CD14-positive monocyte (primary cell): ENCODE data around the gene RASGRP1. TPM values are rescaled to one million over a fixed set of nuclear protein-coding genes. Genes with fewer than 3 reads are reported as not detected.

Experiments used
- DNase-seq, 3 donors: peaks; one replicate each; pipeline ENCODE4 v3.0.0-alpha.2; 2011 to 2022
- H2AFZ ChIP-seq: 2 replicates; pipeline ENCODE4 v1.6.0; 2012; ENCODE audit warnings: mild to moderate bottlenecking, low read depth, low read length, inconsistent platforms; ENCODE audit not compliant: insufficient read depth, poor library complexity, severe bottlenecking
- H3K27ac ChIP-seq, 2 donors: 1 replicate in 1 of 2; 2 replicates in 1 of 2; pipeline ENCODE4 v1.5.1; 2012 to 2013; ENCODE audit warnings: low read length in 2 of 2, control low read depth in 1 of 2, inconsistent platforms in 1 of 2, low read depth in 1 of 2, mild to moderate bottlenecking in 1 of 2
- H3K27me3 ChIP-seq, 2 donors: one replicate each; pipeline versions ENCODE4 v1.6.0 to v1.6.1; 2011 to 2013; ENCODE audit warnings: low read length in 2 of 2; ENCODE audit not compliant: control insufficient read depth in 2 of 2, insufficient read depth in 2 of 2
- H3K36me3 ChIP-seq, 2 donors: replicated peaks in 1 of 2; 1 replicate in 1 of 2; 2 replicates in 1 of 2; pipeline versions ENCODE4 v1.5.1 to v1.6.1; 2012 to 2013; ENCODE audit warnings: low read length in 2 of 2, control low read depth in 1 of 2, inconsistent platforms in 1 of 2, mild to moderate bottlenecking in 1 of 2; ENCODE audit not compliant: insufficient read depth in 2 of 2, control insufficient read depth in 1 of 2
- H3K4me1 ChIP-seq, 2 donors: 1 replicate in 1 of 2; 2 replicates in 1 of 2; pipeline versions ENCODE4 v1.5.1 to v1.6.1; 2012 to 2013; ENCODE audit warnings: low read length in 2 of 2, control low read depth in 1 of 2, inconsistent platforms in 1 of 2, mild to moderate bottlenecking in 1 of 2, moderate library complexity in 1 of 2; ENCODE audit not compliant: insufficient read depth in 2 of 2, control insufficient read depth in 1 of 2
- H3K4me2 ChIP-seq: replicated peaks from 2 replicates; pipeline ENCODE3; 2012; ENCODE audit warnings: low read length, moderate library complexity, mild to moderate bottlenecking; ENCODE audit not compliant: poor library complexity, severe bottlenecking; ENCODE audit errors: extremely low read depth
- H3K4me3 ChIP-seq, 3 experiments: fragments of 200-600 bp in 1 of 3; sonication (generic) in 1 of 3; replicated peaks in 1 of 3; 1 replicate in 2 of 3; 2 replicates in 1 of 3; pipeline ENCODE4 v1.5.1; 2011 to 2013; ENCODE audit warnings: low read length in 3 of 3, mild to moderate bottlenecking in 3 of 3, control low read depth in 2 of 3, low read depth in 2 of 3, inconsistent platforms in 1 of 3, moderate library complexity in 1 of 3
- H3K79me2 ChIP-seq: 2 replicates; pipeline ENCODE4 v1.6.0; 2012; ENCODE audit warnings: mild to moderate bottlenecking, control low read depth, inconsistent platforms, low read length, moderate library complexity; ENCODE audit not compliant: insufficient read depth
- H3K9ac ChIP-seq: 2 replicates; pipeline ENCODE4 v1.6.0; 2017; ENCODE audit warnings: low read length, mild to moderate bottlenecking; ENCODE audit not compliant: insufficient read depth, poor library complexity, severe bottlenecking
- H3K9me3 ChIP-seq, 2 donors: replicated peaks in 1 of 2; 1 replicate in 1 of 2; 2 replicates in 1 of 2; pipeline versions ENCODE4 v1.5.1 to v1.6.1; 2012 to 2013; ENCODE audit warnings: low read length in 2 of 2, control low read depth in 1 of 2; ENCODE audit not compliant: control insufficient read depth in 1 of 2, insufficient read depth in 1 of 2
- H4K20me1 ChIP-seq: 2 replicates; pipeline ENCODE4 v1.6.0; 2012; ENCODE audit warnings: mild to moderate bottlenecking, low read length, control low read depth, moderate library complexity; ENCODE audit not compliant: insufficient read depth
- H3K27ac Mint-ChIP-seq, 7 donors: one replicate each; pipeline ENCODE4 v1.8.0; 2020; ENCODE audit warnings: mild to moderate bottlenecking in 7 of 7, mixed read lengths in 7 of 7, moderate library complexity in 6 of 7, inconsistent platforms in 2 of 7
- H3K27me3 Mint-ChIP-seq, 3 donors: one replicate each; pipeline ENCODE4 v1.8.0; 2021 to 2022; ENCODE audit warnings: low read depth in 3 of 3, mild to moderate bottlenecking in 3 of 3, mixed read lengths in 3 of 3, moderate library complexity in 3 of 3, inconsistent platforms in 1 of 3
- H3K36me3 Mint-ChIP-seq, 2 donors: one replicate each; pipeline ENCODE4 v1.8.0; 2020; ENCODE audit warnings: mixed read lengths in 2 of 2, inconsistent platforms in 1 of 2, mild to moderate bottlenecking in 1 of 2
- H3K4me1 Mint-ChIP-seq: one replicate; pipeline ENCODE4 v1.8.0; 2020; ENCODE audit warnings: mild to moderate bottlenecking, mixed read lengths
- H3K4me3 Mint-ChIP-seq, 2 donors: one replicate each; pipeline ENCODE4 v1.8.0; 2020; ENCODE audit warnings: mild to moderate bottlenecking in 2 of 2, mixed read lengths in 2 of 2, moderate library complexity in 1 of 2
- H3K9me3 Mint-ChIP-seq, 7 donors: one replicate each; pipeline ENCODE4 v1.8.0; 2020 to 2022; ENCODE audit warnings: mixed read lengths in 7 of 7, mild to moderate bottlenecking in 6 of 7, moderate library complexity in 6 of 7, inconsistent platforms in 2 of 7
- WGBS: methylation state at CpG from one replicate; pipeline ENCODE4 v1.1.5; 2013; ENCODE audit warnings: missing lambda C conversion rate; ENCODE audit not compliant: insufficient coverage; 5-methylcytosine and 5-hydroxymethylcytosine counted together
- intact Hi-C, 2 donors: fragments of 100-400 bp; cut with micrococcal nuclease; formaldehyde crosslinking; loops; one replicate each; pipeline versions ENCODE4 v1.15.0 to v1.15.1; 2023
- polyA plus RNA-seq, 3 donors: library from polyadenylated mRNA; depleted of rRNA in 1 of 3; unstranded in 2 of 3; stranded (reverse) in 1 of 3; fragments of 300-500 nt in 2 of 3; fragments of >200 nt in 1 of 3; fragmentation: Illumina TruSeq in 2 of 3; gene quantifications; 1 replicate in 2 of 3; 2 replicates in 1 of 3; pipeline ENCODE4 v1.2.3, GENCODE V29; 2012 to 2021
- TF ChIP-seq, protein P1 (sequence below): fragments of 200-600 bp; IDR thresholded peaks from one replicate; pipeline ENCODE4 v1.8.0; 2022; ENCODE audit warnings: antibody characterized with exemption, mild to moderate bottlenecking

Gene RASGRP1
- polyA plus RNA-seq, 3 donors: 0.05 to 0.38 (median 0.13) TPM

DNA sequence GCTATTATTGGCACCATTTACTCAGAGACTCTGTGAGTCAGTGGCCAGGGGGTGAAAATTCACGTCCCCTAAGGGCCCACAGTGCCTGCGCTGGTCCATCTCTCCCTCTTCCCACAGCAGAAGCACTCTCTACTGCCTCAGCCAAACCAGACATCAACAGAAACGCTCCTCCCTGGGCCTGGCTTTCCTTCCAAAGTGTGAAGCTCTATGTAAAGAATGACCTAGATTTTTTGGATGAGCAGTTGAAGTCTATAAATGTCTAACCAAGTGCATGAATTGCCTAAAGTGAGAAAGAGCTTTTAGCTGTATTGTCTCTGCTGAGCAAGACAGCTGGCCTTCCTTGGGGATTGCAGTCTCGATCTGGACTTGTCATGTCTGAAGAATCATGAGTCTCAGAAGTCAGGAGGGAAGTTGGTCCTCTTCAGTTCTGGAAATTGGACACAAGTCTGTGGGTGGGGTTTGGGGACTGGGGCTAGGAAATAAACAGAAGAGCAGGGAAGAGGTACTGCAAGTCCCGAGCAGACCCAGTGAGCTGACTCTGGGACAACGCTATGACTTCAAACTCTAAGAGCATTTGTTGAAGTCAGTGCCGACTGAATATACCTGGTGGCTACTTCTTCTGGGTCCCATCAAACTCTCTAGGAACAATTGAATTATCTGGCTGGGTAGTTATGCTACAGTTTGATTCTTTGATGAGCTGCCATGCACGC, 29.0 kb downstream of the RASGRP1 start:
- no peak overlapping the region for H3K9ac ChIP-seq
- Mint-ChIP-seq H3K4me3 (no peak overlapping the region), H3K27ac (no peak overlapping the region), H3K4me1 (no peaks in the 10 kb centered on the region), H3K9me3 (no peaks in the 10 kb centered on the region), H3K27me3 (peaks cover 0 to 3% (median 0%) of the 10 kb centered on the region in 3 donors), H3K36me3 (no peaks in the 10 kb centered on the region)
- H3K4me3 ChIP-seq: no peak overlapping the region
- DNase-seq: no peak
- H2AFZ ChIP-seq: no peak overlapping the region
- intact Hi-C loops: no loop called here
- no peaks in the 10 kb centered on the region for H3K36me3 ChIP-seq
- no peaks in the 10 kb centered on the region for H3K4me1 ChIP-seq
- TF ChIP-seq, protein P1, sequence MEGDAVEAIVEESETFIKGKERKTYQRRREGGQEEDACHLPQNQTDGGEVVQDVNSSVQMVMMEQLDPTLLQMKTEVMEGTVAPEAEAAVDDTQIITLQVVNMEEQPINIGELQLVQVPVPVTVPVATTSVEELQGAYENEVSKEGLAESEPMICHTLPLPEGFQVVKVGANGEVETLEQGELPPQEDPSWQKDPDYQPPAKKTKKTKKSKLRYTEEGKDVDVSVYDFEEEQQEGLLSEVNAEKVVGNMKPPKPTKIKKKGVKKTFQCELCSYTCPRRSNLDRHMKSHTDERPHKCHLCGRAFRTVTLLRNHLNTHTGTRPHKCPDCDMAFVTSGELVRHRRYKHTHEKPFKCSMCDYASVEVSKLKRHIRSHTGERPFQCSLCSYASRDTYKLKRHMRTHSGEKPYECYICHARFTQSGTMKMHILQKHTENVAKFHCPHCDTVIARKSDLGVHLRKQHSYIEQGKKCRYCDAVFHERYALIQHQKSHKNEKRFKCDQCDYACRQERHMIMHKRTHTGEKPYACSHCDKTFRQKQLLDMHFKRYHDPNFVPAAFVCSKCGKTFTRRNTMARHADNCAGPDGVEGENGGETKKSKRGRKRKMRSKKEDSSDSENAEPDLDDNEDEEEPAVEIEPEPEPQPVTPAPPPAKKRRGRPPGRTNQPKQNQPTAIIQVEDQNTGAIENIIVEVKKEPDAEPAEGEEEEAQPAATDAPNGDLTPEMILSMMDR: no peak
- H3K27ac ChIP-seq: no peak overlapping the region
- H3K79me2 ChIP-seq: no peaks in the 10 kb centered on the region
- H3K9me3 ChIP-seq: no peaks in the 10 kb centered on the region
- WGBS: 94% methylated on average over 4 of the region's 8 CpGs
- no peaks in the 10 kb centered on the region for H3K27me3 ChIP-seq
- H3K4me2 ChIP-seq: no peak overlapping the region
- H4K20me1 ChIP-seq: no peaks in the 10 kb centered on the region

DNA sequence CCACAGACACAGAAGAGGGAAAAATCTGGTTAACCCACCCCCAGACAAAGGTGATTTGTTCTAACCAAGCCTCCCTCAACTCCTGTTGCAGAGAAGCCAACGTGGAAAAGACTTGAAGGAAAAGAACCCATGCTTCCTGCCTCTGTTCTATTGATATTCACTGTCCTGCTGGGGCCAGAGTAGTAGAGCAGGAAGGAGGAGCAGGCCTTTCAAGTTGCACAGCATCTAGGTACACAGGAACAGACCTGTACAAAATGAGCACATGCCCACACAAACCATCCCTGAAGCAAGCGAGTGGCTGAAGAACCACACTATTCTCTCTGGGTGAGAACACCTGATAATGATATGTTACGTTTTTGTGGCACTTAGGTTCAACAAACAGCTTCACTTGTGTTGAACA, 29.9 kb downstream of the RASGRP1 start:
- no peak overlapping the region for H2AFZ ChIP-seq
- Mint-ChIP-seq H3K27ac (peak overlapping the region in 2 of 7 donors; percentile 20 to 27), H3K4me1 (no peaks in the 10 kb centered on the region), H3K36me3 (no peaks in the 10 kb centered on the region), H3K27me3 (peaks cover 0 to 3% (median 0%) of the 10 kb centered on the region in 3 donors), H3K9me3 (no peaks in the 10 kb centered on the region), H3K4me3 (no peak overlapping the region)
- H3K36me3 ChIP-seq: no peaks in the 10 kb centered on the region
- H3K9ac ChIP-seq: no peak overlapping the region
- no peak overlapping the region for H3K4me2 ChIP-seq
- H3K9me3 ChIP-seq: no peaks in the 10 kb centered on the region
- intact Hi-C loops: no loop called here
- H3K79me2 ChIP-seq: no peaks in the 10 kb centered on the region
- no peak overlapping the region for H3K27ac ChIP-seq
- no peaks in the 10 kb centered on the region for H3K27me3 ChIP-seq
- TF ChIP-seq, protein P1: no peak
- H4K20me1 ChIP-seq: no peaks in the 10 kb centered on the region
- 100% methylated on average over 1 of the region's 3 CpGs for WGBS
- H3K4me1 ChIP-seq: no peaks in the 10 kb centered on the region
- DNase-seq: no peak
- H3K4me3 ChIP-seq: no peak overlapping the region
